HEK293 (cell line): Measurements from ENCODE around the gene EPHB1.

Source experiments
- CTCF ChIA-PET: fragments of 350-600 bp; formaldehyde crosslinking; extraction: SDS; loops from one replicate; lab custom pipeline; 2021; ENCODE audit warnings: antibody characterized with exemption; lab: Yijun Ruan, JAX
- POLR2A ChIA-PET: fragments of 300-600 bp; formaldehyde crosslinking; extraction: SDS; loops from one replicate; lab custom pipeline; 2020; ENCODE audit warnings: antibody characterized with exemption, inconsistent platforms; lab: Yijun Ruan, JAX
- H3K27ac ChIP-seq: fragments of 200-500 bp; sonication (Bioruptor generic); 2 replicates; pipeline ENCODE4 v1.5.1; 2014; ENCODE audit warnings: low read depth, low read length, control low read depth, inconsistent platforms; ENCODE audit errors: extremely low read depth
- H3K36me3 ChIP-seq, 2 experiments: fragments of 200-500 bp in 1 of 2; sonication (Bioruptor generic) in 1 of 2; 1 replicate in 1 of 2; 2 replicates in 1 of 2; pipeline ENCODE4 v1.5.1; 2014 to 2017; ENCODE audit warnings: inconsistent platforms in 2 of 2, low read length in 2 of 2; ENCODE audit not compliant: control insufficient read depth in 2 of 2, insufficient read depth in 1 of 2
- H3K4me1 ChIP-seq: fragments of 200-500 bp; sonication (Bioruptor generic); 2 replicates; pipeline ENCODE4 v1.5.1; 2014; ENCODE audit warnings: mild to moderate bottlenecking, low read length, inconsistent platforms; ENCODE audit not compliant: control insufficient read depth, insufficient read depth
- H3K4me3 ChIP-seq: 2 replicates; pipeline ENCODE4 v1.5.1; 2011; ENCODE audit warnings: low read depth, mild to moderate bottlenecking, control low read depth, low read length, moderate library complexity
- H3K9me3 ChIP-seq: fragments of 200-500 bp; sonication (Bioruptor generic); 2 replicates; pipeline ENCODE4 v1.5.1; 2014; ENCODE audit warnings: low read depth, low read length, inconsistent platforms; ENCODE audit not compliant: control insufficient read depth, insufficient read depth
- KLF8 ChIP-seq: fragments of 450-650 bp; formaldehyde crosslinking; IDR thresholded peaks from 2 replicates; pipeline ENCODE4 v1.5.1; 2016; ENCODE audit warnings: missing biosample characterization, missing genetic modification characterization
- TRIM28 ChIP-seq: IDR thresholded peaks from 2 replicates; pipeline ENCODE4 v1.6.1; 2011; ENCODE audit warnings: low read length, control low read depth, borderline replicate concordance
- WT1 ChIP-seq: fragments of 450-650 bp; formaldehyde crosslinking; IDR thresholded peaks from 2 replicates; pipeline ENCODE4 v1.5.1; 2016; ENCODE audit warnings: missing biosample characterization, missing genetic modification characterization
- ZFP69B ChIP-seq: fragments of 450-650 bp; formaldehyde crosslinking; IDR thresholded peaks from 2 replicates; pipeline ENCODE4 v1.5.1; 2016; ENCODE audit warnings: missing biosample characterization, missing genetic modification characterization
- ZNF16 ChIP-seq: fragments of 450-650 bp; formaldehyde crosslinking; IDR thresholded peaks from 2 replicates; pipeline ENCODE4 v1.5.1; 2016; ENCODE audit warnings: low read depth, missing biosample characterization, missing genetic modification characterization
- ZNF2 ChIP-seq: fragments of 450-650 bp; formaldehyde crosslinking; IDR thresholded peaks from 2 replicates; pipeline ENCODE4 v1.5.1; 2016; ENCODE audit warnings: missing biosample characterization, missing genetic modification characterization
- ZNF202 ChIP-seq: fragments of 450-650 bp; formaldehyde crosslinking; IDR thresholded peaks from 2 replicates; pipeline ENCODE4 v1.5.1; 2016; ENCODE audit warnings: missing biosample characterization, missing genetic modification characterization, borderline replicate concordance
- ZNF274 ChIP-seq, 2 experiments: fragments of 200-500 bp in 1 of 2; fragments of 450-650 bp in 1 of 2; sonication (Bioruptor generic) in 1 of 2; formaldehyde crosslinking in 1 of 2; IDR thresholded peaks; 2 replicates each; pipeline versions ENCODE4 v1.5.1 to v1.6.1; 2014 to 2016; ENCODE audit warnings: borderline replicate concordance in 1 of 2, inconsistent platforms in 1 of 2, low read length in 1 of 2, missing biosample characterization in 1 of 2, missing genetic modification characterization in 1 of 2
- ZNF324 ChIP-seq: fragments of 450-650 bp; formaldehyde crosslinking; IDR thresholded peaks from 2 replicates; pipeline ENCODE4 v1.5.1; 2016; ENCODE audit warnings: missing biosample characterization, missing genetic modification characterization
- ZNF391 ChIP-seq: fragments of 450-650 bp; formaldehyde crosslinking; IDR thresholded peaks from 2 replicates; pipeline ENCODE4 v1.5.1; 2016; ENCODE audit warnings: low read depth, missing biosample characterization, missing genetic modification characterization, borderline replicate concordance
- ZNF555 ChIP-seq: fragments of 450-650 bp; formaldehyde crosslinking; conservative IDR thresholded peaks from 2 replicates; pipeline ENCODE4 v1.5.1; 2017; ENCODE audit warnings: missing biosample characterization, mild to moderate bottlenecking, missing genetic modification characterization, inconsistent platforms
- ZNF768 ChIP-seq: fragments of 450-650 bp; formaldehyde crosslinking; IDR thresholded peaks from 2 replicates; pipeline ENCODE4 v1.5.1; 2018; ENCODE audit warnings: missing biosample characterization, mild to moderate bottlenecking, missing genetic modification characterization
- TF ChIP-seq, protein P1 (sequence below): fragments of 450-650 bp; formaldehyde crosslinking; IDR thresholded peaks from 2 replicates; pipeline ENCODE4 v1.5.1; 2016; ENCODE audit warnings: missing biosample characterization, missing genetic modification characterization
- TF ChIP-seq, protein P2 (sequence below): fragments of 450-650 bp; IDR thresholded peaks from 2 replicates; pipeline ENCODE4 v1.5.1; 2018; ENCODE audit warnings: missing biosample characterization, mild to moderate bottlenecking, missing genetic modification characterization
- TF ChIP-seq, protein P3 (sequence below): fragments of 450-650 bp; formaldehyde crosslinking; IDR thresholded peaks from 2 replicates; pipeline ENCODE4 v1.5.1; 2017; ENCODE audit warnings: missing biosample characterization, missing genetic modification characterization

The EPHB1 gene

DNA sequence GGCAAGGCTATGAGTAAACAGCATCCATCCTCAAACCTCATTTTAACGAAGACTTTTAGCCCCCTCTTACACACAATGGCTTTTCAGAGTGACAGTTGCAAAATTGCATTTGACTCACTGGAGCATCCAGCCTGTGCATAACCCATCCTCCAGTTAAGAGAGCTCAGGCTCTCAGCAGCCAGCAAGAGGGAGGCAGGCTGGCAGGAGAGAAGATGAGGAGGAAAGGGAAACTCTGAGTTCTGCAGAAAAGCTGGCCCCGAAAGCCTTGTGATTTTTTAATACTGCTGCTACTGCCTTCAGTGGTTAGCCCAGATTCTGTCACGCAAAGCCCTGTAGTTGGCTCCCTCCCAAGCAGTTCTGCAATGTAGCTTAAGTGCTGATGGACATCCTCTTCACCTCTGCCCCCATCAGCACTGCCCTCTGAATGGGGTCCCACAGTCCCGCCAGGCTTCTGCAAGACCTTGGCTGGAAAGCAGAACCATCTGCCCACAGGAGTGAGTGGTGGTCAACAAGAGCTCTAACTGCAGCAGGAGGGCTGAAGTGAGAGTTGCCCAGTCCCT is 371.3 kb downstream of the EPHB1 start (continued):
- TF ChIP-seq, protein P1, sequence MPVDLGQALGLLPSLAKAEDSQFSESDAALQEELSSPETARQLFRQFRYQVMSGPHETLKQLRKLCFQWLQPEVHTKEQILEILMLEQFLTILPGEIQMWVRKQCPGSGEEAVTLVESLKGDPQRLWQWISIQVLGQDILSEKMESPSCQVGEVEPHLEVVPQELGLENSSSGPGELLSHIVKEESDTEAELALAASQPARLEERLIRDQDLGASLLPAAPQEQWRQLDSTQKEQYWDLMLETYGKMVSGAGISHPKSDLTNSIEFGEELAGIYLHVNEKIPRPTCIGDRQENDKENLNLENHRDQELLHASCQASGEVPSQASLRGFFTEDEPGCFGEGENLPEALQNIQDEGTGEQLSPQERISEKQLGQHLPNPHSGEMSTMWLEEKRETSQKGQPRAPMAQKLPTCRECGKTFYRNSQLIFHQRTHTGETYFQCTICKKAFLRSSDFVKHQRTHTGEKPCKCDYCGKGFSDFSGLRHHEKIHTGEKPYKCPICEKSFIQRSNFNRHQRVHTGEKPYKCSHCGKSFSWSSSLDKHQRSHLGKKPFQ (tag by site-specific recombination): no peak
- TF ChIP-seq WT1 (tag by site-specific recombination): no peak
- TF ChIP-seq, protein P2, sequence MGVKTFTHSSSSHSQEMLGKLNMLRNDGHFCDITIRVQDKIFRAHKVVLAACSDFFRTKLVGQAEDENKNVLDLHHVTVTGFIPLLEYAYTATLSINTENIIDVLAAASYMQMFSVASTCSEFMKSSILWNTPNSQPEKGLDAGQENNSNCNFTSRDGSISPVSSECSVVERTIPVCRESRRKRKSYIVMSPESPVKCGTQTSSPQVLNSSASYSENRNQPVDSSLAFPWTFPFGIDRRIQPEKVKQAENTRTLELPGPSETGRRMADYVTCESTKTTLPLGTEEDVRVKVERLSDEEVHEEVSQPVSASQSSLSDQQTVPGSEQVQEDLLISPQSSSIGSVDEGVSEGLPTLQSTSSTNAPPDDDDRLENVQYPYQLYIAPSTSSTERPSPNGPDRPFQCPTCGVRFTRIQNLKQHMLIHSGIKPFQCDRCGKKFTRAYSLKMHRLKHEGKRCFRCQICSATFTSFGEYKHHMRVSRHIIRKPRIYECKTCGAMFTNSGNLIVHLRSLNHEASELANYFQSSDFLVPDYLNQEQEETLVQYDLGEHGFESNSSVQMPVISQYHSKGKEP (tag by site-specific recombination): no peak
- no peak for TF ChIP-seq ZNF202 (tag by site-specific recombination)
- TF ChIP-seq, all 188 proteins: peak for 0

DNA sequence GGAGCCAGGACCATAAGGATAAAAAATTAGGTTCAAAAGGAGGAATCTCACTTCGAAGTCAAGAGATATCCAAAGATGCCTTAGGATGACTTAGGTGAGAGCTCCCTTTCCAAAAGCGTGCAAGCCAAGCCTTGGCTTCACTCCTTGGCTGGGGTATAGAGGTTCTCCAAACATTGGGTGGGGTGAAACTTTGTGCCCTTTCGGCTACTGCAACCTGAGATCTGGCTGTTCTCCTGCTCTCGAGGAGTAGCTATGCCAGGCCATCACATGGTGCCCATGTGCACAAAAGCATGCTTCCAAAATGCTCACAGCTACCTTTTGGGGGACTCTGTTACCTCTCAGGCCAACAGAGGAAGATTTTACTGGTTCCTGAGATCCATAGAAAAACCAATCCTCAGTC is 373.8 kb downstream of the EPHB1 start:
- no peaks in the 10 kb centered on the region for H3K9me3 ChIP-seq
- H3K27ac ChIP-seq: no peak overlapping the region
- TF ChIP-seq, protein P1 (tag by site-specific recombination): no peak
- TF ChIP-seq, all 188 proteins: peak for 0
- Histone ChIP-seq H3K36me3 (no peaks in the 10 kb centered on the region), H3K4me1 (no peaks in the 10 kb centered on the region), H3K4me3 (no peak overlapping the region)
- ChIA-PET CTCF (no interaction called here), POLR2A (no interaction called here)

DNA sequence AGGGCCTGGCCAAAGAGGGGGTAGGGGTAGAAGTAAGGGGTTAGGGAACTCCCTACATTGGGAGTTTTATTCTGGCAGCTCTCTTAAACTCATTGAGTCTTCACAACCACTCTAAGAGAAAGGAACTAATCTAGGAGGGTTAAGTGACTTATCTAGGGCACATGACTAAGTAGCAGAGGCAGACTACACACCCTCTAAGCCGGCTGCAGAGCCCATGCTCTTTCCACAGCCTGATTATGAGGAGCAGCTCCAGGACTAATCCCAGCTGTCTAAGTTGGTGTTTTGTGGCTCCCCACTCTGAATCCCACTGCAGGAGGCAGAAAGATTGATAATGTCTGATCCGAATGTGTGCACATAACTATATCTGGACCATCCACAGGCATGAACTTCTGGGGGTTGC is 374.6 kb downstream of the EPHB1 start:
- CTCF ChIA-PET: no interaction called here
- POLR2A ChIA-PET: no interaction called here

DNA sequence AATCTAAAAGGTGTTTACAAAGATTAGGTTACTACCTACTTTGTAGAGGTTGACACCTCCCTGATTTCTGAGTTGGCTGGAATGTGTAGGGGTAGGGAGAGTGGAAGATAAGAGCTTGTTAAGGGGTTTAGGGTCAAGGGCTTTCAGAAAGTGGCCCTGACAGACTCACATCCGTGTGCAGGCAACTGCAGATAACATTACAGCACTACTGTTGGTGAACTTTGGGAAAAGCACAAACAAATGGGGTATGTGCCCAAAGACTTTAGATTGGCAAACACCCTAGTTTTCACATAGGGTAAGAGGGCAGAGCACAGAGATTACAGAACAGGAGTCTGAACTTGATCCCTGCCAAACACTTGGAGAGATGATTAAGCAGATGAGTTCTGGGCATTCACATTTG is 375.7 kb downstream of the EPHB1 start:
- no peaks in the 10 kb centered on the region for H3K9me3 ChIP-seq
- TF ChIP-seq ZNF16 (tag by site-specific recombination) (no peak), ZNF274 (IDR thresholded peaks at IDR 0.05; ENCODE audit: low read length) (no peak), ZNF274 (tag by site-specific recombination; IDR thresholded peaks at IDR 0.05; ENCODE audit: borderline replicate concordance) (no peak), ZNF768 (tag by site-specific recombination) (no peak), TRIM28 (no peak), ZFP69B (tag by site-specific recombination) (no peak), ZNF391 (tag by site-specific recombination) (no peak), ZNF324 (tag by site-specific recombination) (no peak), KLF8 (tag by site-specific recombination) (no peak)
- TF ChIP-seq, protein P3, sequence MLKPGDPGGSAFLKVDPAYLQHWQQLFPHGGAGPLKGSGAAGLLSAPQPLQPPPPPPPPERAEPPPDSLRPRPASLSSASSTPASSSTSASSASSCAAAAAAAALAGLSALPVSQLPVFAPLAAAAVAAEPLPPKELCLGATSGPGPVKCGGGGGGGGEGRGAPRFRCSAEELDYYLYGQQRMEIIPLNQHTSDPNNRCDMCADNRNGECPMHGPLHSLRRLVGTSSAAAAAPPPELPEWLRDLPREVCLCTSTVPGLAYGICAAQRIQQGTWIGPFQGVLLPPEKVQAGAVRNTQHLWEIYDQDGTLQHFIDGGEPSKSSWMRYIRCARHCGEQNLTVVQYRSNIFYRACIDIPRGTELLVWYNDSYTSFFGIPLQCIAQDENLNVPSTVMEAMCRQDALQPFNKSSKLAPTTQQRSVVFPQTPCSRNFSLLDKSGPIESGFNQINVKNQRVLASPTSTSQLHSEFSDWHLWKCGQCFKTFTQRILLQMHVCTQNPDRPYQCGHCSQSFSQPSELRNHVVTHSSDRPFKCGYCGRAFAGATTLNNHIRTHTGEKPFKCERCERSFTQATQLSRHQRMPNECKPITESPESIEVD: no peak
- TF ChIP-seq, all 188 proteins: peak for 0
- no peaks in the 10 kb centered on the region for H3K36me3 ChIP-seq
- H3K27ac ChIP-seq: no peak overlapping the region
- POLR2A ChIA-PET: no interaction called here
- H3K4me1 ChIP-seq: no peaks in the 10 kb centered on the region
- no peak overlapping the region for H3K4me3 ChIP-seq
- CTCF ChIA-PET: no interaction called here

More for the DNA sequence above, 374.6 kb downstream of the EPHB1 start:
- Histone ChIP-seq H3K27ac (no peak overlapping the region), H3K4me3 (no peak overlapping the region), H3K4me1 (no peaks in the 10 kb centered on the region), H3K9me3 (no peaks in the 10 kb centered on the region), H3K36me3 (no peaks in the 10 kb centered on the region)
- TF ChIP-seq ZNF2 (tag by site-specific recombination) (no peak), ZNF555 (tag by site-specific recombination) (no peak)
